HFF-Myc (cell line): Measurements from ENCODE around the gene CAPS.

Experiments
- DNase-seq: peaks from one replicate; pipeline ENCODE4 v3.0.0-alpha.2; 2011; ENCODE audit warnings: low read depth; ENCODE audit errors: extremely low read depth
- H3K4me3 ChIP-seq: replicated peaks from 2 replicates; pipeline ENCODE4 v1.5.1; 2011; ENCODE audit warnings: low read depth, mild to moderate bottlenecking, control low read depth, low read length
- TF ChIP-seq, protein P1 (sequence below): IDR thresholded peaks from 2 replicates; pipeline ENCODE4 v1.5.1; 2012; ENCODE audit warnings: mild to moderate bottlenecking, low read depth, low read length, control low read depth; ENCODE audit errors: missing control alignments

CAPS gene

DNA sequence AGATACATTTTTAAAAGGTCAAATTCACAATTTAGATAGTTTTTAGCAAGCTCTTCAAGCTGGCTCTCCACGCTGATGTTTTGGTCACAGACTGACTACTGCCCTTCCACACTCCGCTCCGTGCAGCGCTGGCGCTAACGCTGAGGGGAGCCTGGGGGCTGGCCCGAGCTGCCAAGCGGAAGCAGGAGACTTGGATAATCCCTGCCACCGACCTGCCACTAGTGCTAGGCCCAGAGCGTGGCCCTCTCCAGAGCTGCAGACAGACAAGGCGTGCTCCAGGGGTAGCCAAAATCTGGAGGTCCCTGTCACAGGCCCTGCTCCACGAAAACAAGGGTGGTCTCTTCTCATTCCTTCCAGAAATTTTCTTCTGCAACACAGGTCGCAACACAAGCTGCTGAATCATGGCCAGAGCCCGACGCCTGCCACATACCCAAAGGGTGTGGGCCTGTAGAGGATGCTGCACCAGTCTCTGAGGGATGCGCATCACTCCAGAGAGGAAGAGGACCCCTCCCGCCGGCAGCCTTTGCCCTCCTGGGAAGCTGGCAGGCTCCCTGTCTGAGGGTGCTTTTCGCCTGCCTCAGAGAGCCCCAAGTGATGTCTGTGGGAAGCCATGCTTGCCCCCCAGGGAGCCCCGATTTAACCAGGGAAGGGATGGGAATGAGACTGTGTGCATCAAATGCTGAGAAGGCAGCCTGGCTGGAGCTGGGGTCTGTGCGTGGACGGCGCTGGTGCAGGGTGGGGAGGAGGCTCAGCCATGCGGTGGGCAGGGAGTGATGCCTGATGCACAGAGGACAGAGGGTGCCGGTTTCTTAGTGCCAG is 21.6 kb downstream of the CAPS start:
- TF ChIP-seq, protein P1, sequence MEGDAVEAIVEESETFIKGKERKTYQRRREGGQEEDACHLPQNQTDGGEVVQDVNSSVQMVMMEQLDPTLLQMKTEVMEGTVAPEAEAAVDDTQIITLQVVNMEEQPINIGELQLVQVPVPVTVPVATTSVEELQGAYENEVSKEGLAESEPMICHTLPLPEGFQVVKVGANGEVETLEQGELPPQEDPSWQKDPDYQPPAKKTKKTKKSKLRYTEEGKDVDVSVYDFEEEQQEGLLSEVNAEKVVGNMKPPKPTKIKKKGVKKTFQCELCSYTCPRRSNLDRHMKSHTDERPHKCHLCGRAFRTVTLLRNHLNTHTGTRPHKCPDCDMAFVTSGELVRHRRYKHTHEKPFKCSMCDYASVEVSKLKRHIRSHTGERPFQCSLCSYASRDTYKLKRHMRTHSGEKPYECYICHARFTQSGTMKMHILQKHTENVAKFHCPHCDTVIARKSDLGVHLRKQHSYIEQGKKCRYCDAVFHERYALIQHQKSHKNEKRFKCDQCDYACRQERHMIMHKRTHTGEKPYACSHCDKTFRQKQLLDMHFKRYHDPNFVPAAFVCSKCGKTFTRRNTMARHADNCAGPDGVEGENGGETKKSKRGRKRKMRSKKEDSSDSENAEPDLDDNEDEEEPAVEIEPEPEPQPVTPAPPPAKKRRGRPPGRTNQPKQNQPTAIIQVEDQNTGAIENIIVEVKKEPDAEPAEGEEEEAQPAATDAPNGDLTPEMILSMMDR = no peak
- peak overlapping the region; percentile 9; the same call in 1 of the 2 replicates for H3K4me3 ChIP-seq
- DNase-seq = no peak

DNA sequence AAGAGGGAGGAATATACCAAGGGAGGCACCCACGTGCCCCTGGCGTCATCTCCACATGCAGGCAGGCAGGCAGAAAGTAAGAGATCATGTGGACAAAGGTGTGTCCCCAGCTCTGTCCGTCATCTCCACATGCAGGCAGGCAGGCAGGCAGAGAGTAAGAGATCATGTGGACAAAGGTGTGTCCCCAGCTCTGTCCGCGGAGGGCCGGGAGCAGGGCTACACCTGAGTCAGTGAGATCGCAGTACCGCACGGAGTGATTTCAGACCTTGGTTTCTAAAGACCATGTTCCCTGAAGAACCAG is 22.2 kb downstream of the CAPS start:
- H3K4me3 ChIP-seq = no peak overlapping the region
- TF ChIP-seq, protein P1 = no peak
- DNase-seq = no peak

DNA sequence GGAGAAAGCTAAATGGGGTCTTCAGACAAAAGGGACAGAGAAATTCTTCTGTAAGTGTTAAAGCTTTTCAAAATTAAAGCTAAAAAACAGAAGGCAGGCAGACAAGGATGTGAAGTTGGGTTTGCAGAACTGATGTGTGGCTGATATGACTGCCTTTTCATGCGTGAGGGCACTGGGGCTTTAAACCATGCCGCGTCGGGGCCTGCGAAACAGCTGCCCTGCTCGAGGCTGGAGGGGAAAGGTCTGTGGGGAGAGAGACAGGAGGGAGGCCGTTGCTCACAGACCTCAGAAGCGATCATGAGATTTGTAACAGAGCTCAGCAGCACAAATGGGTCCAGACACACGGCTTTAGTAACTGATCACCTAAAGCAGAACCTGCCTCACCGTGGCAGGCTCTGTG is 23.5 kb downstream of the CAPS start:
- no peak overlapping the region for H3K4me3 ChIP-seq
- TF ChIP-seq, protein P1 = no peak
- DNase-seq = no peak

DNA sequence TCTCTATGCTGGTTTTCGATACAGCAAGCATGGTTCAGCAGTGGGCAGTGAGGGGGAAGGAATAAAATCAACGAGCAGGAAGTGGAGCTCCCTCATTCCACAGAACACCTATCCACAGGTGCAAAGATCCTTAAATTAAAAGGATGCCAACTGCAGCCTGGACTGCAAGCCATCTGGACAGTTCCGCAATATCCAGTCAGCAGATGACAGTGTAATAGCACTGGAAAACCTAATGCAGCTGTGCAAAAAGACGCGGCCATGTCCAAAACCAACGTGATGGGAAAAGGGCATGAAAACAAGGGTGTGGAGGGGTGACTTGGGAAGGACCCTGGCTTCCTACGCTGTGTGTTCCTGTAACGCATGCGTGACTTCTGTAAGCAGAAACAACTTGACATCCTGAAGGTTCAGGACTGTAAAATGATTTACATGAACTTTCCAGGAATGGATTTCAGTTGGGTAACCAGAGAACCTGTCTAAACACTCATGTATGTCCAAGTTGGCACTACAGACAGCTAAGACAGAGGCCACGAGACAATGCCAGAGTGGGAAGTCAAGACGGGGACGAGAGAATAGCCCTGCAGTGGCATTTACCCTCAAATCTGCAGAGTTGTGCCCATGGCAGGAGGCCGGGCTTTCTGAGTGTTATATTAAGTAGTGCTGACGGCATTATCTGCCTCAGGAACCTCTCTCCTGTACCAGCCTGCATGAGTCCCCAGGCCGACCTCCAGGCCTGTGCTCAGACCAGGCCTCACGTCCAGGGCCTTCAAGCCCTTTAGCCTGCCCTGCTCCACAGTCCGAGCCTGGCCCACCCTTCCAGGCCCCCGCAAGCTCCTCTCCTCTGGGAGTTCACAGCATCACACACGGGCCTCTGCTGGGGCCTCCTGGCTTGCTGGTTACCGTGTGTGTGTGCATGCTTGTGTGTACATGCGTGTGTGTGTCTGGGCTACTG is 26.5 kb downstream of the CAPS start:
- DNase-seq = no peak
- TF ChIP-seq, protein P1 = no peak
- no peak overlapping the region for H3K4me3 ChIP-seq

DNA sequence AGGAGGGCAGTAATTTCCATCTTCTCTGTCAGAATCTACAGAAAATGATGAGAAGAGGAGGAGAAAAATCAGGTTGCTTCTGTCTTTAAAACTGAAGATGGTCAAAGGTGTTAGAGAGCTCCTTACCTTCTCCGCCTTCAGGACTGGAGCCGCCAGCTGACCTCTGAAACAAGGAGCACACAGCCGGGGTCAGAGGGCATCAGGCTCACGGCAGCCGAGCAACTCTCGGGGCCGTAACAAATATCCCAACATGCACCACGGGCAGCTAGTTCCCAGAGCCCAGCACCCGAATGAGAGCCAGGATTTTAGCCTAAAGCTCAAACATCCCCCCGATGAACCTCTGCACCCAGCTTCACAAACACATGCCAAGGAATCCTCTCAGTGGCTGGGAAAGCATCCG is 27.6 kb downstream of the CAPS start:
- no peak overlapping the region for H3K4me3 ChIP-seq
- DNase-seq = no peak
- TF ChIP-seq, protein P1 = no peak

DNA sequence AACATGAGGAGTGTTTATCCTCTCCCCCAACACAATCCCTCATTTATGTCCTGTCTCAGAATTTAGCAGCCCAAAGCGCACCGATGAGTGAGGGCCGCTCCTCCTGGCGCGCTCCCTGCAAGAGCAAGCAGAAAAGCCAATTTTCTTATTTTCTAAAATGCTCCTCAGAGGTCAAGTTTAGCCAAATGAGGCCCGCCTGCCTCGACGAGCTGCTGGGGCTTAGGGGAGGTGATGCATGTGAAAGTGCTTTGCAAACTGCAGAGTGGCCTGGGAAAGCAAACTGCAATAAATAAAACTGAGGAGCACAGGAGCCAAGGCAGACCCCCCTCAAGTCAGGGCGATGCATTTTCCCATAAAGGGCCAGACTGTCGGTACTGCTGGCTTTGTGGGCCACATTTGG is 29.0 kb downstream of the CAPS start:
- DNase-seq = no peak
- no peak overlapping the region for H3K4me3 ChIP-seq
- TF ChIP-seq, protein P1 = no peak
